HCT116 (cell line): ENCODE data around the gene WNT11. TPM values are rescaled to one million over a fixed set of nuclear protein-coding genes. Genes with fewer than 3 reads are reported as not detected.

Source experiments
- ATAC-seq: fragments of 200-7000 bp; cut with Tn5 transposase; 2 replicates; pipeline ENCODE4 v1.9.1; 2020; ENCODE audit warnings: mild to moderate bottlenecking, moderate library complexity
- BruUV-seq: library from RNA; stranded (reverse); fragments of 400-500 nt; replicated peaks from 2 replicates; lab custom pipeline; 2021; lab: Mats Ljungman, UMichigan
- CTCF ChIA-PET: fragments of 300-600 bp; sonication (Branson Sonifier 250); formaldehyde crosslinking; loops from one replicate; lab custom pipeline; 2021; ENCODE audit warnings: antibody characterized with exemption; lab: Charles Lee
- POLR2A ChIA-PET: fragments of 300-600, 350-600 bp; sonication (Branson Sonifier 250); formaldehyde crosslinking; loops from one replicate; lab custom pipeline; 2021; ENCODE audit warnings: antibody characterized with exemption; lab: Charles Lee
- RAD21 ChIA-PET, 2 experiments: fragments of 300-600 bp; sonication (Branson Sonifier 250); formaldehyde crosslinking; loops; one replicate each; lab custom pipeline; 2023; ENCODE audit warnings: low total read pairs in 2 of 2; ENCODE audit not compliant: uncharacterized antibody in 2 of 2, unreplicated experiment in 2 of 2, low non-redundant PET in 1 of 2; lab: Charles Lee
- DNase-seq: peaks from one replicate; pipeline ENCODE4 v3.0.0-alpha.2; 2010; ENCODE audit warnings: low read depth, low spot score
- H2AFZ ChIP-seq: fragments of 200-600 bp; shearing (Covaris generic), sonication (generic); 2 replicates; pipeline ENCODE4 v1.6.1; 2017; ENCODE audit warnings: low read depth, mixed run types, mixed read lengths, antibody characterized with exemption, low read length; ENCODE audit not compliant: poor library complexity, severe bottlenecking
- H3K27ac ChIP-seq: 2 replicates; pipeline ENCODE4 v1.5.1; 2012; ENCODE audit warnings: low read depth, low read length
- H3K27me3 ChIP-seq: fragments of 200-600 bp; sonication (generic); 2 replicates; pipeline ENCODE4 v1.6.1; 2016; ENCODE audit warnings: mixed run types, low read length, mixed read lengths; ENCODE audit not compliant: insufficient read depth
- H3K36me3 ChIP-seq, 2 experiments: fragments of 200-500 bp in 1 of 2; fragments of 200-600 bp in 1 of 2; sonication (Bioruptor generic) in 1 of 2; sonication (generic) in 1 of 2; 2 replicates each; pipeline versions ENCODE4 v1.5.1 to v1.6.1; 2014 to 2016; ENCODE audit warnings: low read length in 2 of 2, inconsistent platforms in 1 of 2, mixed read lengths in 1 of 2, mixed run types in 1 of 2; ENCODE audit not compliant: insufficient read depth in 2 of 2, control insufficient read depth in 1 of 2
- H3K4me1 ChIP-seq, 2 experiments: fragments of 200-600 bp in 1 of 2; sonication (generic) in 1 of 2; 2 replicates each; pipeline versions ENCODE4 v1.5.1 to v1.6.1; 2012 to 2017; ENCODE audit warnings: low read length in 2 of 2, inconsistent platforms in 1 of 2, mild to moderate bottlenecking in 1 of 2, mixed read lengths in 1 of 2, mixed run types in 1 of 2, moderate library complexity in 1 of 2; ENCODE audit not compliant: insufficient read depth in 2 of 2, control insufficient read depth in 1 of 2
- H3K4me2 ChIP-seq: fragments of 200-600 bp; sonication (generic); 2 replicates; pipeline ENCODE4 v1.6.1; 2017; ENCODE audit warnings: mixed run types, low read length, mixed read lengths
- H3K4me3 ChIP-seq, 2 experiments: fragments of 200-600 bp in 1 of 2; sonication (generic) in 1 of 2; replicated peaks in 1 of 2; 2 replicates each; pipeline ENCODE4 v1.5.1; 2011 to 2016; ENCODE audit warnings: low read length in 2 of 2, control low read depth in 1 of 2, low read depth in 1 of 2, mild to moderate bottlenecking in 1 of 2, mixed read lengths in 1 of 2, mixed run types in 1 of 2
- H3K79me2 ChIP-seq: fragments of 200-600 bp; sonication (generic); 2 replicates; pipeline ENCODE4 v1.6.1; 2017; ENCODE audit warnings: mild to moderate bottlenecking, mixed run types, low read length, moderate library complexity, mixed read lengths; ENCODE audit not compliant: insufficient read depth
- H3K9ac ChIP-seq: fragments of 200-600 bp; sonication (generic); 2 replicates; pipeline ENCODE4 v1.6.1; 2016; ENCODE audit warnings: low read length, mixed read lengths
- H3K9me2 ChIP-seq: fragments of 200-600 bp; sonication (generic), shearing (Covaris generic); 2 replicates; pipeline ENCODE4 v1.6.1; 2017; ENCODE audit warnings: mixed run types, mild to moderate bottlenecking, moderate library complexity; ENCODE audit not compliant: insufficient read depth
- H3K9me3 ChIP-seq, 2 experiments: fragments of 200-500 bp in 1 of 2; fragments of 200-600 bp in 1 of 2; sonication (Bioruptor generic) in 1 of 2; sonication (generic) in 1 of 2; 2 replicates each; pipeline ENCODE4 v1.6.1; 2014 to 2017; ENCODE audit warnings: low read length in 2 of 2, mixed read lengths in 2 of 2, inconsistent platforms in 1 of 2, low read depth in 1 of 2, mild to moderate bottlenecking in 1 of 2, mixed run types in 1 of 2, moderate library complexity in 1 of 2; ENCODE audit not compliant: control insufficient read depth in 1 of 2, insufficient read depth in 1 of 2
- H4K20me1 ChIP-seq: fragments of 200-600 bp; sonication (generic), shearing (Covaris generic); 2 replicates; pipeline ENCODE4 v1.6.1; 2017; ENCODE audit warnings: mixed run types, mild to moderate bottlenecking, moderate library complexity; ENCODE audit not compliant: insufficient read depth
- CBX3 ChIP-seq: IDR thresholded peaks from 2 replicates; pipeline ENCODE4 v1.6.1; 2012; ENCODE audit warnings: low read depth
- CEBPB ChIP-seq: IDR thresholded peaks from 2 replicates; pipeline ENCODE4 v1.6.1; 2012; ENCODE audit warnings: low read depth
- CTCF ChIP-seq, 3 experiments: fragments of 200-600 bp in 1 of 3; sonication (generic) in 1 of 3; IDR thresholded peaks in 2 of 3; conservative IDR thresholded peaks in 1 of 3; 2 replicates each; pipeline ENCODE4 v1.5.1; 2012 to 2017; ENCODE audit warnings: low read depth in 2 of 3, low read length in 2 of 3, antibody characterized with exemption in 1 of 3, borderline replicate concordance in 1 of 3, control low read depth in 1 of 3, mild to moderate bottlenecking in 1 of 3, mixed read lengths in 1 of 3, mixed run types in 1 of 3, moderate library complexity in 1 of 3; ENCODE audit not compliant: insufficient read depth in 1 of 3
- ELF1 ChIP-seq: IDR thresholded peaks from 2 replicates; pipeline ENCODE4 v1.6.1; 2012; ENCODE audit warnings: low read depth, borderline replicate concordance
- EZH2phosphoT487 ChIP-seq: fragments of 200-600 bp; IDR thresholded peaks from 2 replicates; pipeline ENCODE4 v1.6.1; 2018; ENCODE audit warnings: antibody characterized with exemption, borderline replicate concordance
- FOSL1 ChIP-seq: IDR thresholded peaks from 2 replicates; pipeline ENCODE4 v1.6.1; 2012; ENCODE audit warnings: low read depth
- JUND ChIP-seq: IDR thresholded peaks from 2 replicates; pipeline ENCODE4 v1.6.1; 2012
- MAX ChIP-seq: IDR thresholded peaks from 2 replicates; pipeline ENCODE4 v1.6.1; 2012
- POLR2AphosphoS5 ChIP-seq: IDR thresholded peaks from 2 replicates; pipeline ENCODE4 v1.6.1; 2011; ENCODE audit warnings: mild to moderate bottlenecking, low read depth, low read length, moderate library complexity
- SP1 ChIP-seq: IDR thresholded peaks from 2 replicates; pipeline ENCODE4 v1.6.1; 2012; ENCODE audit warnings: low read depth
- SRF ChIP-seq: IDR thresholded peaks from 2 replicates; pipeline ENCODE4 v1.6.1; 2012; ENCODE audit warnings: low read depth
- TCF7L2 ChIP-seq: IDR thresholded peaks from 2 replicates; pipeline ENCODE4 v1.7.0; 2011; ENCODE audit warnings: borderline replicate concordance, inconsistent platforms; ENCODE audit not compliant: insufficient read depth, insufficient read length; ENCODE audit errors: extremely low read depth
- YY1 ChIP-seq: IDR thresholded peaks from 2 replicates; pipeline ENCODE4 v1.6.1; 2011; ENCODE audit warnings: low read length, low read depth, moderate library complexity, mild to moderate bottlenecking; ENCODE audit not compliant: insufficient replicate concordance; ENCODE audit errors: extremely low read depth
- ZBTB33 ChIP-seq: IDR thresholded peaks from 2 replicates; pipeline ENCODE4 v1.6.1; 2011; ENCODE audit warnings: mild to moderate bottlenecking, low read length, moderate library complexity; ENCODE audit not compliant: insufficient replicate concordance; ENCODE audit errors: extremely low read depth
- ZFX ChIP-seq: fragments of 450-650 bp; IDR thresholded peaks from 2 replicates; pipeline ENCODE4 v1.6.1; 2017
- ZNF274 ChIP-seq: fragments of 200-500 bp; sonication (Bioruptor generic); IDR thresholded peaks from 2 replicates; pipeline ENCODE4 v1.6.1; 2014; ENCODE audit warnings: mild to moderate bottlenecking, low read depth, low read length, inconsistent platforms
- intact Hi-C: fragments of 100-400 bp; cut with micrococcal nuclease; formaldehyde crosslinking; loops from 2 replicates; pipeline ENCODE4 v1.10.0; 2022
- total RNA-seq: library from RNA; stranded (reverse); gene quantifications from one replicate; pipeline ENCODE4 v1.2.1, GENCODE V29; 2021; ENCODE audit not compliant: unreplicated experiment
- TF ChIP-seq, protein P1 (sequence below): IDR thresholded peaks from 2 replicates; pipeline ENCODE4 v1.6.1; 2012

Gene WNT11
- total RNA-seq, 1 experiment from 2014 or later: 1.9 TPM

GRCh38 chr11:76147106-76147740 is 59.1 kb downstream of the WNT11 start:
- H2AFZ ChIP-seq: no peak overlapping the region
- intact Hi-C loops: no loop called here
- no peak overlapping the region for H3K9ac ChIP-seq
- RAD21 ChIA-PET: no interaction called here
- no peaks in the 10 kb centered on the region for H3K9me2 ChIP-seq
- DNase-seq (no peak), ATAC-seq (no peak)
- no peaks in the 10 kb centered on the region for H4K20me1 ChIP-seq
- H3K27ac ChIP-seq: no peak overlapping the region
- H3K4me2 ChIP-seq: no peak overlapping the region
- peaks cover 0 to 6% of the 10 kb centered on the region in 2 experiments; a peak in 2 of 4 replicates for H3K4me1 ChIP-seq
- no peaks in the 10 kb centered on the region for H3K36me3 ChIP-seq
- no peaks in the 10 kb centered on the region for H3K9me3 ChIP-seq
- H3K4me3 ChIP-seq: no peak overlapping the region
- POLR2A ChIA-PET: no interaction called here
- CTCF ChIA-PET: no interaction called here
- no TSS peak for BruUV-seq
- no peak for TF ChIP-seq CEBPB
- TF ChIP-seq SRF: no peak
- TF ChIP-seq MAX: no peak
- no peak for TF ChIP-seq TCF7L2
- TF ChIP-seq ELF1: no peak
- no peak for TF ChIP-seq YY1
- no peak for TF ChIP-seq CTCF (IDR thresholded peaks at IDR 0.05 in 2 of 3, conservative IDR thresholded peaks at IDR 0.05 in 1 of 3; ENCODE audit: borderline replicate concordance in 1 of 3, insufficient read depth in 1 of 3, low read depth in 2 of 3, low read length in 2 of 3)
- no peak for TF ChIP-seq ZBTB33
- TF ChIP-seq POLR2AphosphoS5: no peak
- no peak for TF ChIP-seq EZH2phosphoT487
- TF ChIP-seq ZFX: no peak
- TF ChIP-seq, protein P1, sequence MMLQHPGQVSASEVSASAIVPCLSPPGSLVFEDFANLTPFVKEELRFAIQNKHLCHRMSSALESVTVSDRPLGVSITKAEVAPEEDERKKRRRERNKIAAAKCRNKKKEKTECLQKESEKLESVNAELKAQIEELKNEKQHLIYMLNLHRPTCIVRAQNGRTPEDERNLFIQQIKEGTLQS: no peak
- TF ChIP-seq FOSL1: no peak
- no peak for TF ChIP-seq JUND
- TF ChIP-seq ZNF274: no peak
- TF ChIP-seq CBX3: no peak
- no peak for TF ChIP-seq SP1
- no peaks in the 10 kb centered on the region for H3K27me3 ChIP-seq
- no peaks in the 10 kb centered on the region for H3K79me2 ChIP-seq
